Gastrocnemius medialis (tissue), 4 donors: ENCODE results near the gene CNTNAP1. TPM values are rescaled to one million over a fixed set of nuclear protein-coding genes. Genes with fewer than 3 reads are reported as not detected.

Source experiments
- ATAC-seq, 2 donors: fragments of 150-250 bp; one replicate each; pipeline ENCODE4 v1.9.1; 2016
- DNase-seq, 2 donors: peaks; one replicate each; pipeline ENCODE4 v3.0.0-alpha.2; 2019
- H3K27ac ChIP-seq, 4 donors: fragments of 200-600 bp; sonication (generic); 1 replicate in 1 of 4; 2 replicates in 3 of 4; pipeline ENCODE4 v1.5.1; 2016 to 2018; ENCODE audit warnings: mild to moderate bottlenecking in 2 of 4, moderate library complexity in 1 of 4
- H3K27me3 ChIP-seq, 3 donors: fragments of 200-600 bp; sonication (generic) in 2 of 3; 1 replicate in 1 of 3; 2 replicates in 2 of 3; pipeline versions ENCODE4 v1.5.1 to v1.6.0; 2016 to 2019; ENCODE audit warnings: mild to moderate bottlenecking in 1 of 3, moderate library complexity in 1 of 3
- H3K36me3 ChIP-seq, 2 donors: fragments of 200-600 bp; sonication (generic) in 1 of 2; one replicate each; pipeline ENCODE4 v1.5.1; 2017 to 2018
- H3K4me1 ChIP-seq, 2 donors: fragments of 200-600 bp; sonication (generic) in 1 of 2; one replicate each; pipeline ENCODE4 v1.5.1; 2016 to 2017; ENCODE audit warnings: mild to moderate bottlenecking in 2 of 2
- H3K4me3 ChIP-seq, 4 donors: fragments of 200-600 bp; sonication (generic) in 3 of 4; 1 replicate in 1 of 4; 2 replicates in 3 of 4; pipeline ENCODE4 v1.5.1; 2016 to 2019; ENCODE audit warnings: mild to moderate bottlenecking in 2 of 4
- H3K9me3 ChIP-seq, 3 donors: fragments of 200-600 bp; sonication (generic) in 2 of 3; 1 replicate in 1 of 3; 2 replicates in 2 of 3; pipeline ENCODE4 v1.5.1; 2016 to 2019
- CTCF ChIP-seq, 5 experiments: fragments of 450-650 bp in 3 of 5; fragments of 200-600 bp in 2 of 5; sonication (generic) in 2 of 5; IDR thresholded peaks in 4 of 5; conservative IDR thresholded peaks in 1 of 5; 1 replicate in 4 of 5; 2 replicates in 1 of 5; pipeline ENCODE4 v1.5.1; 2016 to 2019; ENCODE audit warnings: antibody characterized with exemption in 5 of 5, mild to moderate bottlenecking in 3 of 5, moderate library complexity in 3 of 5
- POLR2A ChIP-seq, 2 donors: fragments of 450-650 bp; IDR thresholded peaks; one replicate each; pipeline ENCODE4 v1.6.1; 2017; ENCODE audit warnings: antibody characterized with exemption in 2 of 2, mild to moderate bottlenecking in 2 of 2, moderate library complexity in 2 of 2
- in situ Hi-C, 4 donors: fragments of 200-750 bp; cut with MboI; loops; one replicate each; pipeline versions ENCODE4 v1.15.0 to v1.8.0; 2017; ENCODE audit warnings: low sequenced_read_pairs in 4 of 4
- intact Hi-C: fragments of 100-400 bp; cut with DNase I; formaldehyde crosslinking; loops from one replicate; pipeline ENCODE4 v1.15.1; 2023; ENCODE audit warnings: low total_unique reads
- total RNA-seq, 4 donors: library from RNA; depleted of rRNA; stranded (reverse); fragments of >200 nt; gene quantifications; one replicate each; pipeline versions ENCODE4 v1.1.0 to v1.2.3, GENCODE V29; 2016

CNTNAP1 gene
- total RNA-seq, 4 donors from 2014 or later, result 0.22 to 0.41 (median 0.40) TPM

- Histone ChIP-seq H3K27ac (peak overlapping the region; percentile 93 to 100 (median 98)), H3K4me1 (peaks cover 47 to 56% of the 10 kb centered on the region in 2 donors), H3K36me3 (peaks cover 0 to 29% of the 10 kb centered on the region in 2 donors), H3K9me3 (no peaks in the 10 kb centered on the region), H3K27me3 (no peaks in the 10 kb centered on the region), H3K4me3 (peak overlapping the region; percentile 76 to 99 (median 97))
- peak in 1 of 2 donors; percentile 7 for TF ChIP-seq POLR2A (IDR thresholded peaks at IDR 0.05)
- no peak for TF ChIP-seq CTCF (IDR thresholded peaks at IDR 0.05 in 4 of 5, conservative IDR thresholded peaks at IDR 0.05 in 1 of 5)
- intact Hi-C loops, result no loop called here
- in situ Hi-C loops, result loop anchor here in 3 of 4 donors (10.0 to 25.0 kb wide), 2 partner anchors 61 to 88 kb away; partner anchors contain the start of gene PSMC3IP (in 2 of the 3)
- DNase-seq (peak in 1 of 2 donors; percentile 57), ATAC-seq (no peak)
Measured at GRCh38 chr17:42675348-42675964, 6.9 kb upstream of the CNTNAP1 start.

- Histone ChIP-seq H3K9me3 (no peaks in the 10 kb centered on the region), H3K36me3 (peaks cover 0 to 23% of the 10 kb centered on the region in 2 donors), H3K27me3 (no peaks in the 10 kb centered on the region), H3K27ac (peak overlapping the region; percentile 93 to 100 (median 98)), H3K4me1 (peaks cover 52 to 60% of the 10 kb centered on the region in 2 donors), H3K4me3 (peak overlapping the region; percentile 76 to 99 (median 97))
- ATAC-seq (peak in 1 of 2 donors; percentile 4), DNase-seq (peak in 1 of 2 donors; percentile 72)
- intact Hi-C loops, result loop anchor here (2.0 kb wide), 1 partner anchor 57 kb away; no protein-coding TSS in a partner anchor
- TF ChIP-seq POLR2A (IDR thresholded peaks at IDR 0.05) (no peak), CTCF (IDR thresholded peaks at IDR 0.05 in 4 of 5, conservative IDR thresholded peaks at IDR 0.05 in 1 of 5) (peak in 2 of 5 experiments; percentile 29 to 32)
- in situ Hi-C loops, result loop anchor here in 3 of 4 donors (10.0 to 25.0 kb wide), 2 partner anchors 61 to 89 kb away; partner anchors contain the start of gene PSMC3IP (in 2 of the 3)
Measured at GRCh38 chr17:42675965-42676423, 6.3 kb upstream of the CNTNAP1 start.

- no peak for DNase-seq
- Histone ChIP-seq H3K36me3 (peaks cover 0 to 18% of the 10 kb centered on the region in 2 donors), H3K9me3 (no peaks in the 10 kb centered on the region), H3K4me1 (peaks cover 57 to 62% of the 10 kb centered on the region in 2 donors), H3K4me3 (peak within 1 kb of the TSS; percentile 76 to 99 (median 97)), H3K27ac (peak within 1 kb of the TSS; percentile 93 to 100 (median 98)), H3K27me3 (no peaks in the 10 kb centered on the region)
- TF ChIP-seq POLR2A (IDR thresholded peaks at IDR 0.05) (peak; percentile 92 to 96), CTCF (IDR thresholded peaks at IDR 0.05 in 4 of 5, conservative IDR thresholded peaks at IDR 0.05 in 1 of 5) (peak in 3 of 5 experiments; percentile 24 to 41 (median 37))
- intact Hi-C loops (loop anchor here (2.0 kb wide), 1 partner anchor 58 kb away; no protein-coding TSS in a partner anchor), in situ Hi-C loops (loop anchor here in 3 of 4 donors (10.0 to 25.0 kb wide), 2 partner anchors 62 to 89 kb away; partner anchors contain the start of gene PSMC3IP (in 2 of the 3))
- peak; percentile 5 to 10 for ATAC-seq
Measured at GRCh38 chr17:42676424-42677011, 5.8 kb upstream of the CNTNAP1 start, which contains the start of gene PLEKHH3. PLEKHH3 (minus strand) TSS chr17:42676994; CDS start chr17:42676563, 431 bp downstream.

- ATAC-seq, result peak; percentile 60 to 69
- peaks cover 0 to 11% of the 10 kb centered on the region in 2 donors for H3K36me3 ChIP-seq
- in situ Hi-C loops (loop anchor here in 3 of 4 donors (10.0 to 25.0 kb wide), 2 partner anchors 62 to 90 kb away; partner anchors contain the start of gene PSMC3IP (in 2 of the 3)), intact Hi-C loops (loop anchor here (2.0 kb wide), 1 partner anchor 58 kb away; no protein-coding TSS in a partner anchor)
- no peaks in the 10 kb centered on the region for H3K9me3 ChIP-seq
- peak overlapping the region; percentile 93 to 100 (median 98) for H3K27ac ChIP-seq
- no peak for TF ChIP-seq CTCF (IDR thresholded peaks at IDR 0.05 in 4 of 5, conservative IDR thresholded peaks at IDR 0.05 in 1 of 5)
- TF ChIP-seq POLR2A (IDR thresholded peaks at IDR 0.05), result no peak
- H3K4me1 ChIP-seq, result peaks cover 59 to 68% of the 10 kb centered on the region in 2 donors
- no peaks in the 10 kb centered on the region for H3K27me3 ChIP-seq
- DNase-seq, result peak; percentile 100
- peak overlapping the region; percentile 76 to 99 (median 97) for H3K4me3 ChIP-seq
Measured at GRCh38 chr17:42677012-42677857, 5.1 kb upstream of the CNTNAP1 start.
